GM18867 (cell line): ENCODE results near the gene NUP214.
"Not testable (repeated sequence)": the region's sequence is repeated elsewhere in the genome, so short reads cannot be mapped to it uniquely, and the experiment has no call there.

Source experiments
- ATAC-seq: cut with Tn5 transposase; IDR thresholded peaks from one replicate; pipeline ENCODE4 v1.9.1; 2021; ENCODE audit warnings: mild to moderate bottlenecking, moderate library complexity; ENCODE audit not compliant: unreplicated experiment

NUP214 gene

DNA sequence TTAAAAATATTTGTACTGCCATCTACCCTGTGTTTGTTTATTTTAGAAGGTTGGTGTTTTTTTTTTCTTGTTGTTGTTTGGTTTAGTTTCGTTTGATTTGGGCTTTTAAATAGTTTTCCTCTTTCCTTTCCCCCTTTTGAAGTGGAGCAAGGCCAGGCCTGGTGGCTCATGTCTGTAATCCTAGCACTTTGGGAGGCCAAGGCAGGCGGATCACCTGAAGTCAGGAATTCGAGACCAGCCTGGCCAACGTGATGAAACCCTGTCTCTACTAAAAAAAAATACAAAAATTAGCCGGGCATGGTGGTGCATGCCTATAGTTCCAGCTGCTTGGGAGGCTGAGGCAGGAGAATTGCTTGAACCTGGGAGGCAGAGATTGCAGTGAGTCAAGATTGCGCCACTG lies 65.6 kb downstream of the NUP214 start:
- not testable (repeated sequence) for ATAC-seq

DNA sequence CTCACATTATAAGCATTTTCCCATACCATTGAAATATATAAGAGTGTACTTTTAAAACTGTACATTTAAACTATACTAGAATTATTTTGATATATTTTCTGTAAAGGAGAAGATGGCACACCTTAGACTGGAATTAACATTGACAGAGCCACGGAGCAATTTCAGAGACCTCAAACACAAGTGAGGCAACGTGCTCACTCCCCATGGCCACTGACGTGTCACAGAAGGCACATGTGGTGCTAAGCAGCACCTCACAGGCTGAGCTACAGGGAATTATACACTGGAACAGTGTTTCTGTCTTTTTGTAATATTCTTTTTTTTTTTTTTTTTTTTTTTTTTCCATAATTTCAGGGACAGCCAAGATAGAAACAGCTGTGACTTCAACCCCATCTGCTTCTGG lies 66.5 kb downstream of the NUP214 start:
- ATAC-seq, result no peak

DNA sequence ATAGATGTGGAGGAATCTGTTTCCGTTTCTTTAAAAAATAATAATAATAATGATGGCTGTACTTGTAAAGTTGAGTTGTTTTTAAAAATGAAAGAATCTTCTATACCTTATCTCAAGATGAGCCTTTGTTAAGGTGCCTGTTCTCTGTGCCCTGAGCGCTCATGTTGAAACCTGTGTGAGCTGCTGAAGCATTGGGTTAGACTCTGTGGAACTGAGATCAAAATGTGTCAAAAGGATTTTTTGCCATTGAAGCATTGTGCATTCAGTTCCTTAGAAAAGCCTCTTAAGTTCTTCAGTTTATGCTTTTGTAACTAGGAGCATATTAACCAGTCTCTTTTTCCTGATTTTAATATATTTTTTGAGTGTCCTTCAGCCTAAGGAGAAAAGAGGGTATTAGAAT lies 67.7 kb downstream of the NUP214 start:
- no peak for ATAC-seq

DNA sequence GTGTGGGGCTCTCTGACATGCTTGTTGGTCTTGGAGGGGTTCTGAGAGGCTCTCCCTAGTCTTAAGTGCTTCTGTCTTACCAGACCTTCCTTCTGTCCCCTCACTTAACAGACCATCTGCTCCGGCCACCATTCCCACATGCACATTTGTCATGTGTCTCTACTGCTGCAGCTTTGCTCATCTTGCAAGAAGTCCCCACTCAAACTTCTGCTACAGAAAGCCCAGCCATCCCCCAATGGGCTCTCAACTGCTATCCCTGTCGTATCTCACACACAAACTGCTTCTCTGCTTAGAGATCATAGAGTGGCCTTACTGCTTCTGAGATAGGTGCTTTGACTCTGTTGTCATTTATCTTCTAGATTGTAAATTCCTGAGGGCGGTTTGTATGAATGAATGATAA lies 69.4 kb downstream of the NUP214 start:
- no peak for ATAC-seq

DNA sequence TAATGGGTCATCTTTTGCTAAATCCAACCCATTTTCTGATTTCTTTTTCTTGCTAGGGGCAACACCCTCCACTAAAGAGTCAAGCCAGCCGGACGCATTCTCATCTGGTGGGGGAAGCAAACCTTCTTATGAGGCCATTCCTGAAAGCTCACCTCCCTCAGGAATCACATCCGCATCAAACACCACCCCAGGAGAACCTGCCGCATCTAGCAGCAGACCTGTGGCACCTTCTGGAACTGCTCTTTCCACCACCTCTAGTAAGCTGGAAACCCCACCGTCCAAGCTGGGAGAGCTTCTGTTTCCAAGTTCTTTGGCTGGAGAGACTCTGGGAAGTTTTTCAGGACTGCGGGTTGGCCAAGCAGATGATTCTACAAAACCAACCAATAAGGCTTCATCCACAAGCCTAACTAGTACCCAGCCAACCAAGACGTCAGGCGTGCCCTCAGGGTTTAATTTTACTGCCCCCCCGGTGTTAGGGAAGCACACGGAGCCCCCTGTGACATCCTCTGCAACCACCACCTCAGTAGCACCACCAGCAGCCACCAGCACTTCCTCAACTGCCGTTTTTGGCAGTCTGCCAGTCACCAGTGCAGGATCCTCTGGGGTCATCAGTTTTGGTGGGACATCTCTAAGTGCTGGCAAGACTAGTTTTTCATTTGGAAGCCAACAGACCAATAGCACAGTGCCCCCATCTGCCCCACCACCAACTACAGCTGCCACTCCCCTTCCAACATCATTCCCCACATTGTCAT lies 72.0 kb downstream of the NUP214 start:
- no peak for ATAC-seq

DNA sequence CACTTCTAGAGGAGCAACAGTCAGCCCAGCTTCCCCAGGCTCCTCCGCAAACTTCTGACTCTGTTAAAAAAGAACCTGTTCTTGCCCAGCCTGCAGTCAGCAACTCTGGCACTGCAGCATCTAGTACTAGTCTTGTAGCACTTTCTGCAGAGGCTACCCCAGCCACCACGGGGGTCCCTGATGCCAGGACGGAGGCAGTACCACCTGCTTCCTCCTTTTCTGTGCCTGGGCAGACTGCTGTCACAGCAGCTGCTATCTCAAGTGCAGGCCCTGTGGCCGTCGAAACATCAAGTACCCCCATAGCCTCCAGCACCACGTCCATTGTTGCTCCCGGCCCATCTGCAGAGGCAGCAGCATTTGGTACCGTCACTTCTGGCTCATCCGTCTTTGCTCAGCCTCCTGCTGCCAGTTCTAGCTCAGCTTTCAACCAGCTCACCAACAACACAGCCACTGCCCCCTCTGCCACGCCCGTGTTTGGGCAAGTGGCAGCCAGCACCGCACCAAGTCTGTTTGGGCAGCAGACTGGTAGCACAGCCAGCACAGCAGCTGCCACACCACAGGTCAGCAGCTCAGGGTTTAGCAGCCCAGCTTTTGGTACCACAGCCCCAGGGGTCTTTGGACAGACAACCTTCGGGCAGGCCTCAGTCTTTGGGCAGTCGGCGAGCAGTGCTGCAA lies 72.8 kb downstream of the NUP214 start:
- ATAC-seq, result no peak

DNA sequence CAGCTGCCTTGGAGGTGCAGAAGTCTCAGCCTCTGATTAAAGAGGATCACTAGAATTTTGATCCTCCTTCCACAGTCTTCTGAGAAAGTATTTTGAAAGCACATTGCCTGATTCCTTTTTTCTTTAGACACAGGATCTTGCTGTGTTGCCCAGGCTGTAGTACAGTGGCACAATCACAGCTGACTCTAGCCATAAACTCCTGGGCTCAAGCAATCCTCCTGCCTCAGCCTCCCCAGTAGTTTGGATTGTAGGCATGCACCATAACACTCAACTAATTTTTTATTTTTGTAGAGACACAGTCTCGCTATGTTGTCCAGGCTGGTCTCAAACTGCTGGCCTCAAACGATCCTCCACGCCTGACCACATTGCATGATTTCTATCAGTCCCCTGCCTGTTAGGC lies 76.5 kb downstream of the NUP214 start:
- ATAC-seq, result no peak

DNA sequence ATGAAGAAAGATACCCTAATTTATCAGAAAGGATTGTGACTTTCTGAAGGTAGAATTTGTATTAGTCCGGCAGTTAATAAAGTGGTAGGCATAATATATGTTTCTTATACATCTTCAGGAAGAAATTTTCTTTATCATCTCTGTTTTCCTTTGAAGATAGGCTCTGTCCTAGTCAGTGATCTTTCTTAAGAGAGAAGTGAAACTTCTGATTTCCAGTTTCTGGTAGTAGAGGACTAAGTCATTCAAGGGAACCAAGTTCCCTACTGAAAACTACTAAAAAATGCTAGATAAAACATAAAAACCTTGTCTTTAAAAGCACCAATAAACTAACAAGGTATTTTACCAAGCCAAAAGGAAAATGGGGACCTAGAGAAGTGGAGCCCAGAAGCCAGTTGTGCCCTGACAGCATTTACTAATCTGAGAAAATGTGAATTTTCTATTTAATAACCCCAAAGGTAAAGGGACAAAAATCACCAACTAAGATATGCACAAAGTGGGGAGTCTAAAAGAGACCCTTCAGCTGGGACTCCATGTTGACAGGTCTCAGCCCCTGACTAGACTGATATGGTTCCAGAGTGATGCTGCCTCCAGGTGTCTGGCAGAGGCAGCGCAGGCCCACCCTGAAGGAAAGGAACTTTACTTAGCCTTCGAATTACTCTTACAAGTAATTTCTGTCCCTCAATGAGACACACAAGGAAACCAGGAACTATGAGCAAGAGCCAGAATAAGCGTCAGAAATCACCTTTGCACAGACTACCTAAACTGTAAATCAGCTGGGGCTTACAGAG lies 78.2 kb downstream of the NUP214 start:
- ATAC-seq, result no peak

DNA sequence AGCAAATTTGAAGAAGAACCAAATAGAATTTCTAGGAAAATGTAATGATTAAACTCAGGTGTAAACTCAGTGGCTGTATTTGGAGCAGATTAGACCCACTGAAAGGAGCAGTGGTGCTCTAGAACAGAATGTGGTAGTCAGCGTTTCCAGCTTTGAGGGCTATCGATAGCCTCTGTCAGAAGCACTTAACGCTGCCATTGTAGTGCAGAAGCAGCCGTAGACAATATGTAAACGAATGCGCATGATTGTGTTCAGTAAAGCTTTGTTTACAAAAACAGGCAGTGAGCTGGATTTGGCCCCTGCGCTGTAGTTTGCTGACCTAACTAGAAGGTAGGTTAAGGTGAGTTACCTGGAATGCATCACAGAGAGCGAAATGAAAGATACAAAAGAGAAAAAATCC lies 78.9 kb downstream of the NUP214 start:
- no peak for ATAC-seq

DNA sequence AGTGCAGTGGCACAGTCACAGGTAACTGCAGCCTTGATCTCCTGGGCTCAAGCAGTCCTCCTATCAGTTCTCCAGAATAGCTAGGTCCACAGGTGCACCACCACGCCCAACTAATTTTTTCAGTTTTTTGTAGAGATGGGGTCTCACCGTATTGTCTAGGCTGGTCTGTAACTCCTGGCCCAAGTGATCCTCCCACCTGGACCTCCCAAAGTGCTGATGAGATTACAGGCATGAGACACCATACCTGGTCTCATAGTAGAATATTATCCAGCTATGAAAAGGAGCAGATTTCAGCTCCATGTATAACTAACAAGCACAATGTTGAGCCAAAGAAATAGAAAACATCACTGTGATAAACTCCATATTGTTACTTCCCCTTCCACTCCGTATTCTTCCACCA lies 81.1 kb downstream of the NUP214 start:
- no peak for ATAC-seq

DNA sequence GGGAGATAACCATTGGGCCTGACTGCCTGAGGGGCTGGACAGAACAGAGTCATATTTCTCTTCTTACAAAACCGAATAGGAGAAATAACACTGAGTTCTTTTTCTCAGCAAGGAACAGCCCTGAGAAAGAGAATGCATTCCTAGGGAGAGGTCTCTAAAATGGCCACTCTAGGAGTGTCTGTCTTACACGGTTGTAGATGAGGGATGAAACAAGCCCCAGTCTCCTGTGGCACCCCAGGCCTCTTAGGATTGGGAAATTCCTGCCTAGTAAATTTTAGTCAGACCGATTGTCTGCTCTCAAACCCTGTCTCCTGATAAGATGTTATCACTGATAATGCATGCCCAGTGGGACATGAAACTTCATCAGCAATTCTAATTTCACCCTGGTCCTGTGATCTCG lies 86.5 kb downstream of the NUP214 start:
- not testable (repeated sequence) for ATAC-seq

DNA sequence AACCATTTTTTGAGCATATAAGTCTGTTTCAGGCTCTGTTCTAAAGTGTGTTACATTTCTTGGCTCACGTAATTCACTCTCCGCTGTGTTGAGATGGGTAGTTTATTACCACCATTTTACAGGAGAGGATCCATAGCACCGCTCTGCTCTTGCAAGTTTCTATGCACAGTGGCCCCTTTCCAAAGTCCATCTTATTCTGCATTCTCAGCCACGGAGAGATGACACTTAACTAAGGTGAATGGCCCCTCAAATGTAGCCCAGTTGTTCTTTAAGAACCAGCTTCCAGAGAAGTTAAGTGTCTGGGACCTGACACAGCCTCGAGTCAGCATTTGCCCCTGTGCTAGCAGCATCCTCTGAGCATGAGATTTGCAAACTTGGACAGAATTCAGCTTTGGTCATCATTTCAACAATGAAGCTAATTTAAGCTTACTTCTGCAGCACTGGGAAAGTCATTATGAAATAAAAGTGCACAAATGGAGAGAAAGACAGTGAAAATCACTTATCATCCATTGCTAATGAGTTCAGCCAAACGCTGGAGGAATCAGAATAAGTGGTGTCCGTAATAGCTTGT lies 89.0 kb downstream of the NUP214 start:
- no peak for ATAC-seq

DNA sequence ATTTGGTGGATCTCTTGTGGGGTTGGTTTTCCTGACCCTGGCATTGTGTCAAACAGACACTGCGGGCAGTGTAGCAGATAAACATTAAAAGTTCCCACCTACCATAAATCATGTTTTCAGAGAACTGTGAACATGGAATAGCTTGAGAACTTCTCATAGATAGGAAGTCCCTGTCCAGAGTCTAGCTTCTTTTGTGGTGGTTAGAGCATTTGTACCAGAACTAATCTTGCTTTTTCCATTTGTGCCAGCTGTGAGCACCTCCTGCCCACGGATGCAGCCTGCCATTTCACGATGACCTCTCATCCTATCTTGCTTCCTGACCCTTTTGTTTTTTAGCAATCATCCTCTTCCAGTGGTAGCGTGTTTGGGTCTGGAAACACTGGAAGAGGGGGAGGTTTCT lies 89.5 kb downstream of the NUP214 start:
- no peak for ATAC-seq

DNA sequence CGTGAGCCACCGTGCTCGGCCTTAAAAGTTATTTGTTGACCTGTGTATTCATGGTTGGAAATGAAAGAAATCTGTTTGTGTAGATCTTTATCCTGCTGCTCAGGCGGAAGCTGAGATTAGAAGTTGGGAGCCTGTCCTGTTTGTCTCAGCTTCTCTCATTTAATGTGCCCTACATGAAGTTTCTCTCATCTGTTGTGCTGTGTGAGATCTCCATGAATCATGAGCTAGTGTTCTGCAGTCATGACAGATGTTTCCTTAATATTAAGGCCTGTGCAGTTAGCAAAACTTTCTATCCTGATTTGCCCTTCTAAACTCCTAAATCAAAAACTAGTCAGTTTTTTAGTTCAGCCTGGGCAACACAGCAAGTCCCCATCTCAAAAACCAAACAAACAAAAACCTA lies 91.4 kb downstream of the NUP214 start:
- ATAC-seq, result no peak

DNA sequence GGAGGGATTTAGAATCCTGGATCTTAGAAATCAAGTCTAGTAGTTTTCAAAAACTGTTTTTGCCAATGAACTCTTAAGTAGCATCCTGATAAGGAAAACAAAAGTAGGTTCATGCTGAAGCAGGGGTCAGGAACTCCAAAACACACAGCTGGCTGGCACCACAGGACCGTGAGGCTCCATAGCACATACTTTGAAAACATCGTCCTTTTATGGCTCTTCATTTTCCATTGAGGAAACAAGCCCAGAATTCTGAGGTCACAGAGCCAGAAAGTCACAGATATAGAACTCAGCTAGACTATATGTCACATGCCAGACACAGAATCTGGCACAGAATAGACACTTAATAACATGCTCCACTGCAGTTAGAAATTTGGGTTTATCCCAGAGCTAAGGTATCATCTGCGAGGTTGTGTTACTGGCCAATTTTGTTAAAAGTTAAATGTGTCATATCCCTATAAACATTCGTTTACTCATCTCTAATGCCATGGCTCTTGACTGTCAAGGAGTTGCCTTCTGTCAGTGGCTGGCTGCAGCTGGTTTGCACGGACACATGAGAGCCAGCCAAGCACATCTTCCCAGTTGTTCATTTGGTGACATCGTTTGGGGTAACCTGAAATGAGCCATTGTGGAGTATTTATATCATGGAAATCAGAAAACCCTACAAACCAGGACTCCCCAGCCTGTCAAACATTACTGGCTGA lies 92.1 kb downstream of the NUP214 start:
- ATAC-seq, result no peak

DNA sequence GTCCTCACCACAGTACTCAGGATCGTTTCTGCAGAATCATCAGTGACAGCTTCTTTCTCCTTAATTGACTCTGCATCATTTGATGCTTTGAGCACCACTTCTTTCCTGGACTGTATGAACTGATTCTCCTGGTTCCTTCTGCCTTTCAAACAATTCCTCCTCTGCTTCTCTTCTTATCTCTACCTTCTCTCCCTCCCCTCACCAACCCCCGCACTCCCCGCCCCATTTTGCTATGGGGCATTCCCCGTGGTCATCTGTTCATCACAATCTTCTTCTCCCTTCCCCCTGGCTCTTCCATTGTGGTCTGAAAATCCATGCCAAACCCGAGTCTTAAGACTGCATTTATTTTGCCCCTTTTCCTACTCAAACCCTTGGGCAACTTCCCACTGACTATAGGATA lies 93.0 kb downstream of the NUP214 start:
- ATAC-seq, result no peak

DNA sequence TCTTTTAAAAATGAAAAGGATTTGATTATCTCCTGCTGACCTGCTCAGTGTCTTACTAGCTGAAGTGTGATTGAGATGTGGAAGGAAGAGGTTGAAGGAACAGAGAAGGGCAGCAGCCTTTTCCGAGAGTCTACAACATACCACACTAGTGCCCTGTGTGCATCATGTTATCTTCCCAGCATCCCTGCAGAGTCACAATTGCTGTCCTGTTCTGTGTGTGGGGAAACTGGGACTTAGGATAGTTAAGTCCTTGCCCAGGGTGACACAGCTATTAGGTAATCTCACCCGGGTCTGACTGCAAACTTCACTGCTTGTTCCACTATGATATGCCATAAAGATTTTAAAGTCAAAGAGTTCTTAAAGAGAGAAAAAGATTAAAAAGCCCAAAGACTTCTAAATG lies 95.1 kb downstream of the NUP214 start:
- ATAC-seq, result no peak

DNA sequence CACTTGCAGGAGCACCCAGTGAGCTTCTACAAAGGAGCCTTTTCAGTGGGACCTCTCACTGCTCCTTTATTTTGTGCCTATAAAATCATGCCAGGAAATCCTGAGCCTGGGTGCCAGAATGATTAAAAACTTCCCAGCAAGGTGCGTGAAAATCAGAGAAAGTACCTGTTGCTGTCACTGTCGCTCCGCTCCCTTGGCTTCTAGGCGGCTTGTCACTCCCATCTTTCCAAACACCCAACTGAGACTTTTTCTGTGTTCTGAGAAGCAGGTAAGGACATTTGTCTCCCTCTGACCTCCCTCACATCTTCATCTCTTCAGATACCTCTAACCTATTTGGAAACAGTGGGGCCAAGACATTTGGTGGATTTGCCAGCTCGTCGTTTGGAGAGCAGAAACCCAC lies 97.1 kb downstream of the NUP214 start:
- ATAC-seq, result no peak

DNA sequence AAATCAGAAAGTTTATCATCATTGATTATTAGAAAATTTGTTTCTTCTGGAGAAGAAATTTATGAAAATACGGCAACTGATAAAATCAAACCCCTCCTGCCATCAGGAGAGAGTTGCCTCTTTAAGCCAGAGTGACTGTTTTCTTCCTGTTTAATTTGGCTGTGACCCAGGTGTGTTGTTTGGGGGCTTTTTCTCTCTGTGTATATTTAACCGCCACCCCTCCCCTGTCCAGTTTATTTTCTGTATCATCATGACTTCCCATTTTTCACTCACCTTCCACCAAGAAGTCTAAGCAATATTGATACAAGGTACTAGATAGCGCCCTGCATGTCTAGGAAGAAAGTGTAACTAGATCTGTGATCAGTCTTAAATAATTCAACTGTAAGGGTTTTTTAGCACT lies 100.8 kb downstream of the NUP214 start:
- ATAC-seq, result no peak

DNA sequence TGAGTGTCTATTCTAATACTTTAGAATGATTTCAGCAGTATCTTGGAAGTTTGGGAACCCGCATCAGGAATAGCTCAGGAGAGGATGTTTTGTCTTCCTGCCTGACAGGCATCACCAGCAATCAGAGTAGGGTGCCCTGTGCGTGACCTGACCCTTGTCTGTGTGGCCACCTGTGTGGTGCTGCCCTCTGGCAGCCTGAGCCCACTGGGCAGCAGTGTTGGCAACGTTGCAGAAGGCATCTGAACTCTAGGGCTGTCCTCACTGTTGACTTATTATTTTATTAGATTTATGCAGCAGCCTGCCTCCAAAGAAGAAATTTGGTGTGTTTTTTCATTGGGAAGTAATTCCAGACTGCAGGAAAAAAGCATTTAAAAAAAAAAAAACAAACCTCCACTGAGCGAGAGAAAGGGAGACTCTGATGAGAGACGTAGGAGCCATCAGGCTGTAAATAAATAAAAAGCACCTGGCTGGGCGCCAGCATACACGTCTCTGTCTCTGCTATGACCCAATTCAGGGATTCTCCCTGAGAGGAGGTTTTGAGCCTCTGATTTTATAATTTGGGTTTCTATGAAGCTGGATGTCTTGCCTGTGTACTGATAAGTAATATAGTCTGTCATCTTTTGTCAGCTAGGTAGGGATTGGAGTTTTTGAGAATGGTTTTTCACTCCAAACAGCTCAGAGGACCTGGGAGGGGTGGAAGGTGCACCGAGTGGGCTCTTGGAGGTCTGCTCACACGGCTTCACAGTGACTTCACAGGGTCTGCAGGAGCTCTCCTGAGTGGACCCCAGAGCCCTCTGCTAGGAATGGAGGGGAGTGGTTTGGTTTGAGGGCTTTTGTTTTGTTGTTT lies 101.9 kb downstream of the NUP214 start:
- no peak for ATAC-seq
